GM19455 (cell line): ENCODE results near the gene SEC24D.
A peak's percentile ranks its signal among the peaks of the same experiment; 100 is the strongest.

ENCODE experiments used
- ATAC-seq: cut with Tn5 transposase; IDR thresholded peaks from one replicate; pipeline ENCODE4 v1.9.1; 2021; ENCODE audit not compliant: unreplicated experiment

Gene SEC24D

DNA sequence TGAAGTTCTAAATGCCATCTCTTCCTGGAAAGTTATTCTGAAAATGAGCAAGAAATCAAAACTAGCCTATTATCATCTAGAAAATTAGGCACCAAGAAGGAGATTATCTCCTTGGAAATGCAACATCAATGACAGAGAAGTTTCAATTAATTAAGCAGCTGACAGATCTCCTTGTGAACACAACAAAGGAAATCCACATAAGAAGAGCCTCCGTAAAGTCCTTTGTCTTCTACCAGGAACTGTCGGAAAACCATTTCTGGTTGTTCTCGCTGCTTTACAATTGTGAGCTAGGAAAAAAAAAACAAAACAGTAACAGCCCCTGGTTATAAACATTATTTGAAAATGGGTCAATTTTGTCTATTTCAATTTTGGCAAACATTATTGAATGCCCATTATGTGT, 112.6 kb downstream of the SEC24D start:
- no peak for ATAC-seq

DNA sequence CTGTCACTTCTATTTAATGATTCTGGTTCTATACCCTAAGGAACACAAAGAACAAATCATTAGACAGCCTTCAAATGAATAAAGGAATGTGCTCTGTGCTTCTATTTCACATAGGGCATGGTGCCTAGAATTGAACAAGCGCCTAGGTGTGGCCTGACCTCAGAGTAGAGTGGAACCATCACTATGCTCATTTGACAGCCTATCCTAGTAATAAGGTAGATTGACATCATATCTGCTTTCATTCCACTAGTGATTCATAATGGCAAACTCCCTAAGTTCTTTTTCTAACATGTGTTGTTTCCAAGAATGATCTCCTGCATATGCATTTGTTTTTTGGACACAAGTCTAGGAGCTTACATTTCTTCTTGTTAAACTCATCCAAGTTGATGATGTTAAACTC, 114.2 kb downstream of the SEC24D start:
- no peak for ATAC-seq

DNA sequence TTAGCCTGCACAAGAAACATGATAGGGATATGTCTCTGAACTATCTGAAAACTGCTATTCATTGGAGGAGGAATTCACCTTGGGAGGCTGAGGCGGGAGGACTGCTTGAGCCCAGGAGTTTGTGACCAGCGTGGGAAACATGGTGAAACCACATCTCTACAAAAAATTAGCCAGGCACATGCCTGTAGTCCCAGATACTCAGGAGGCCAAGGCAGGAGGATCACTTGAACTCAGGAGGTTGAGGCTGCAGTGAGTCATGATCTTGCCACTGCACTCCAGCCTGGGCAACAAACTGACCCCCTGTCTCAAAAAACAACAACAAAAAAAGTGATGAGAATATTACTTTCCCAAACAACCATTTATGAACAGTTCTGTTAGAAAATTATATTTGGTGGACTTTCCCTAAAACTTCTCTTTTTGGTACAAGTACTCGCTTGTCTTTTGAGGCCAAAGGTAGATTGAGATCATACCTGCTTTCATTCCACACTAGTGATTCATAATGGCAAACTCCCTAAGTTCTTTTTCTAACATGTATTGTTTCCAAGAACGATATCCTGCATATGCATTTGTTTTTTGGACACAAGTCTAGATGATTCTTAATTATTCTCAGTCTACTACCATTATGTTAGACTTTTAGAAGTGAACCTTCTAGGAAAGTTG, 117.3 kb downstream of the SEC24D start:
- ATAC-seq: no peak

DNA sequence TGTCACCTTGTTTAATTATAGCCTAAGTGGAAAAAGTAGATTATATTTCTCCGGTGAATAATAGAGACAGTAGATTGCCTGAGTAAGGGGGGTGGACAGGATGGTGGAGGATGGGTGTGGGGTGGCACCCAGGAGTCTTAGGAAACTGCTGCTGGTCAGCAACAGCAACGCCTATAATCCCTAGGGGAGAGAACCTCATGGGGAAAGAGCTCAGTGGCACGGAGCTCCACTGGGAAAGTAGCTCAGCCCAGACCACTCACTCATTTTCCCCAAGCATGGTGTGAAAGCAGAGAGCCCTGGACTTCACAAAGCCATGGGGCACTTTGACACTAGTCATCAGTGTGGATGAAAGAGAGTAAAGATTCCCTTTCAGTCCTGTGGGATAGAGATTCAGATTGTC, 119.6 kb downstream of the SEC24D start:
- ATAC-seq: no peak

DNA sequence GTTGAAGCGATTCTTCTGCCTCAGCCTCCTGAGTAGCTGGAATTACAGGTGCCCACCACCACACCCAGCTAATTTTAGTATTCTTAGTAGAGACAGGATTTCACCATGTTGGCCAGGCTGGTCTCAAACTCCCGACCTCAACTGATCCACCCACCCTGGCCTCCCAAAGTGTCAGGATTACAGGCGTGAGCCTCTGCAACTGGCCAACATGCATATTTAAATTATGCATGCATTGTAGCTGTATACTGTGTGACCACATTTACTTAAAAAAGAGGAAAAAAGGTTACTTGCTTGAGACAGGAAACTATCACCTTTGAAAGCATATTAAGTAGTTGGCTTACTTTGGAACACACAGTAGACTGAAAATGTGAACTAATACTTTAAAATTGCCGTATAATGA, 121.2 kb downstream of the SEC24D start:
- no peak for ATAC-seq

DNA sequence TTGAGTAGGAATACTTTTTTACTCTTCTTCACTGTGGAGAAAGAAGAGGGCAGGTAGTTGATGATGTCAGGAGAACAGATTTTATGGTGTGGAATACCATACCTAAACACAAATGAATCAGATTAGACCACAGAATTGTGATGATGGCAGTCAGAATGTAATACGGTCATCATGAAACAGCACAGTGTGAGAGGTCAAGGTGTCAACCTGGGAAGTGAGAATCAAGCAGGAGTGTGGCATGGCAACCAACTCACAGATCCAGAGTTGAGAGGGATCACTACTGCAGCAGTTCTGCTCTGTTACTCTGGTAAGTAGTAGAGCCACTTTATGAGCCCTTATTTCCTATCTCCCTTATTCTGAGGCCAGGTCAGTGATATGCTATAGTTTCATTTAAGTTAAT, 123.1 kb downstream of the SEC24D start:
- ATAC-seq: no peak

DNA sequence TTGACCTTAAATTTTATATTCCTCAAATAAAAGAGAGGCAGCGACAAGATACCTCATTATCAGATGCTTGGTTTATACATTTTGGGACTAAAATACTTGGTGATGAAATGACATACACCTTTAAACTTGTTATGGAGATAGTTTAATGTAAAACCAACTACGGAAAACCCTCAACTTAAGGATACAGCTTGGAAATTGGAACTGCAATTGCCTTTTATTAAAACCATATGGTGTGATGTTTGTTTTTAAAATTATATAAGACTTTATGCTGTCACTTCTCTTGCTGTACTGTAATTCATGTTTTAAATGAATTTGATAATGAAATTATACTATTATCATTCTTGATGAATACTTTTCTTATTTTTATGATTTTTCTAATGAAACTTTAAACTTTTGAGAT, 124.9 kb downstream of the SEC24D start:
- ATAC-seq: no peak

DNA sequence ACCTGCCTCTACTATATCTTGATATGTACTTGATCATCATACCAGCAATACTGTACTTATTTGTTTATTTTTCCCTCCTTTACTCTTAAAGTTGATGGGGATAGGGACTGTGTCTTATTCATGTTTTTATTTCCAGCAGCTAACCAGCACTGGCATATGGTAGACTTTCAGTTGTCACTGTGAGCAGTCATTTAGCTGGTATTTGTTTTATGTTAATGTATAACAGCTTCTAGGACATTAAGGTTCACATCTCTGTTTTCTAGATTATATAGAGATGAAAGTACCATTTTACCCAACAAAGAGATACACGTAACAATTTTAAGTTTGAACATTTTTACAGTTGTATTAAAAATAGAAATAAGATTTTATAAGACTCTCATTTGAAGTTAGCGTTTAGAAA, 132.8 kb downstream of the SEC24D start:
- no peak for ATAC-seq

DNA sequence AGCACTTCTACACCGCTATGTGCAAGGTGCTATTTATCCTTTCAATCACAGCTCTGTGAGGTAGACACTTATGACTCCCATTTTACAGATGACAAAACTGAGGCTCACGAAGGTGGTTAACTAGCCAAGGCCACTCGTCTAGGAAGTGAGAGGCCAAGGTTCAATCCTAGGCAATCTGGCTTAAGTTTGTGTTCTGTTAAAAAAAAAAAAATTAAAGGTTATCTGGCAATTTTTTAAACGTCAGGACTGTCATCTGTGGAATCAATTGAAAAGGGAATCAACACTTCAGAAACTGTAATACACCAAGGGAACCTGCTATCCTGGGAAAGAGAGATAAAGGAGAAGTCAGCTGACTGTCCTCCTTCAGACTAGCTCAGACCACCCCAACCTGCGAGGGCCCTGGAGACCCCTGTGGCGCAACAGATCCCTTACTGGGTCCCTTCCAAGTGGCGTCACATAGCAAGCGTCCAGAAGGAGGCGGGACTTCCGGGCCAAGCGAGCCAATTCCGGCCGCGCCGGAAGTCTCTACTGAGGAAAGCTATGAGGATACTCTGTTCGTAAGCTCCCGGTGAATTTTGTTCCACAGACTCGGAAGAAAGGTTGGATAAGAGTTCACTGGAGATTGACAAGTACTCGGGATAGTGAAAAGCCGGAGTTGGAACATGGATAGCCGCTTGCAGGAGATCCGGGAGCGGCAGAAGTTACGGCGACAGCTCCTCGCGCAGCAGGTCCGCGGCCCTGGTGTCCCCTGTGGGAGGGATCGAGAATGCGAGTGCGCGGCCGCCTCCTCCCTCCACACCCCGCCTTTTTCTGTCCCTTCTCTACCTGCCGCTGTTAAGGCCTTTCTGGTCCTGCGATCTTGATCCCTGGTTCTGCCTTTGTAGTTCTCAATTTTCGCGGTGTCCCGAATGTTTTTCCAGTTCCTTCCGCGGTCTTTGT, 150.8 kb downstream of the SEC24D start, which contains the start of gene METTL14:
Gene METTL14, plus strand, starts transcription at position 520 of the 939 bp plus-strand sequence. Its CDS starts 143 bp downstream, at position 663.
- peak; percentile 100 for ATAC-seq

DNA sequence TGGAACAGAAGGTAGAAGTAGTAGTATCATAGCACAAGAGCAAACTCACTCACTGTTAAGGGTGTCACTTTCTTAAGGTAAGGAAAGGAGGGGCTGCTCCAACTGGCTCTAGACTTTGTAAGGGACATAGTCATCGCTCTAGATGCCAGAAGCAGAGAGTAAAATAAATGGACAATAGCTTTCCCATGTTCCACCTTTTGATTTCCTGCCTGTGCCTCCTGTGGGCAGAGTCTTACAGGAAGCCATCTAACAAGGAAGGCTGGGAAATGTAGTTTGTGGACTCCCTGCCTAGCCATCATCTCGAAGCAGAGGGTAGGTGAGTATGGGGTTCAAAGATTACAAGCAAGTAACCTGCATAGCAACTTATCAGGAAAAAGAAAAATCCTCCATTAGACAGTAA, 152.4 kb downstream of the SEC24D start:
- no peak for ATAC-seq

DNA sequence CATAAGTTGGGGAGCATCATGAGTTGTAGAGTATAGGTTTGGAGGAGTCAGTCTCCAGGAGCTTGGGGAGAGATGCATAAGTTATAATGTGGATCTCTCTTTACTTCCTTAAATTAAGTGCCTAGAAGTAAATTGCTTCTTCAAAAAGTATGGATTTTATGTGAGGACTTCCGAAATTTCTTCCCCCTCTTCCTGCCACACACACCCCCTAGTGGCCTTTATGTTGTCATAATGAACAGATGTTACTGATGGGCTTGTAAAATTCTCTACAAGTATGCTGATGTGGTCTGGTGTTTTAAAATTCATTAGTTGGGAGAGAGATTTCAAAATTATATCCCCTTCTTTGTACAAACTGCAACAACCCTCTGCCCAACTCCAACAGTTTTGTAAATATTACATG, 153.0 kb downstream of the SEC24D start:
- ATAC-seq: no peak

DNA sequence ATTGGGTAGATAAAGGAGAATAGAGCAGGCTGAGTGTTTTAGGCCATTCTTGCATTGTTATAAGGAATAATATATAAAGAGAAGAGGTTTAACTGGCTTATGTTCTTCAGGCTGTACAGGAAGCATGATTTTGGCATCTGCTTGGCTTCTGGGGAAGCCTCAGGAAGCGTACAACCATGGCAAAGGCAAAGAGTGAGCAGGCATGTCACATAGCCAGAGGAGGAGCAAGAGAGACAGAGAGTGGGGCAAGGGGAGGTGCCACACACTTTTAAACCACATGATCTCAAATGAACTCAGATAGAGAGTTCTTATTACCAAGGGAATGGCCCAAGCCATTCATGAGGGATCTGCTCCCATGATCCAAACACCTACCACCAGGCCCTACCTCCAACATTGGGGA, 155.1 kb downstream of the SEC24D start:
- no peak for ATAC-seq

DNA sequence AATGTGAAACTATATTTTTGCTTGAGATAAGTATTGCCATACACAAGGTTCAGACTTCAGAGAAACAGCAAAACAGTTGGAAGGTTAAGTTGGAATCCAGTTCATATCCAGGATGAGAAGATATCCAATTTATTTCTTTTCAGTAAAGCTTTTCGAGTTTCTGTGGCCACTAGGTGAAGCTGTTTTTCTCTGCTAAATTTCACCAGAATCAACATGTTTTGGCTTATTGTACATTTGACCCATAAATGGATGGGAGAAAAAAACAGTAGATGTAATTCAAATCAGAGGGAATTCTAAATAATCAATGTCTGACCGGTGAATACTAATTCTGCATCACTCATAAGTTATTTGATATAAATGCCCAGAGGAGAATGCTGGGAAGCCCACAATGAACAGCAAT, 159.8 kb downstream of the SEC24D start:
- ATAC-seq: no peak
